ENCODE results near the gene FOXI2.

FOXI2 gene

GRCh38 chr10:127744956-127745355 is 8.0 kb downstream of the FOXI2 start:
- no peak for DNase-seq

DNA sequence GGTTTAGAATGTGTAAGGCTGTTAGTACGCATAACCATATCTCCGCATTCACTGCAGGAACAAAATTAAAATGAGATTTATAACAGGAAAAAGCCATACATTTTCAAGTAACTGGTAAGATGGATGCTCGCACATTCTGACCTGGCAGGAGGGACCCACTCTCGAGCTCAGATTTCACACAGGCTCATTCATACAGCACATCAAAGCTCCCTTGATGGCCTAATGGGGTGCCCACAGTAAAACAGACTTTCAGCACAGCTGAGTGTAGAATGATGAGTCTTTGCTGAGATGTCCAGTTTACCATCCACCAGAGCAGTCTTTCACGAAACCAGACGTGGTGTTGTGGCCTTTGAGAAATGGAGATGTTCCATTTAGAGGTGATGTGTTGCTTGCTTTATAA is 8.9 kb downstream of the FOXI2 start:
- DNase-seq = no peak

GRCh38 chr10:127755753-127756152 is 18.8 kb downstream of the FOXI2 start:
- DNase-seq = no peak

GRCh38 chr10:127756264-127756663 is 19.3 kb downstream of the FOXI2 start:
- no peak for DNase-seq

GRCh38 chr10:127757033-127757432 is 20.0 kb downstream of the FOXI2 start:
- DNase-seq = no peak

DNA sequence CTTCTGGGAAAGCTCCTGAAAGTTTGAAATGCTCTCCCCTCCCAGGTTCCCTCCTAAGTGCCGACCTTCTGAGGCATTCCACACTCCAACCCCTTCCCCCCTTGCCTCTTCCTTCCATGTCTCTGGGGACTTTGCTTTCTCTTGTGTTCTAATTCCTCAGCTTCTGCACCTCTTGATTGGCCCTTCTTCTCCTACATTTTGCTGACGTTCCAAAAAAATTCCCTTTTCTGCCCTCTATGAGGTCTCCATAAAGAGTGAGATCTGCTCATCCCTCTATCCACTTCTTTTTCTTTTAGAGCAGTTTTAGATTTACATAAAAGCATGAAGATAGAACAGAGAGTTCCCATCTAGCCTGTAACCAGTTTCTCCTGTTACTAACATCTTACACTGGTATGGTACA is 22.3 kb downstream of the FOXI2 start:
- no peak for DNase-seq

DNA sequence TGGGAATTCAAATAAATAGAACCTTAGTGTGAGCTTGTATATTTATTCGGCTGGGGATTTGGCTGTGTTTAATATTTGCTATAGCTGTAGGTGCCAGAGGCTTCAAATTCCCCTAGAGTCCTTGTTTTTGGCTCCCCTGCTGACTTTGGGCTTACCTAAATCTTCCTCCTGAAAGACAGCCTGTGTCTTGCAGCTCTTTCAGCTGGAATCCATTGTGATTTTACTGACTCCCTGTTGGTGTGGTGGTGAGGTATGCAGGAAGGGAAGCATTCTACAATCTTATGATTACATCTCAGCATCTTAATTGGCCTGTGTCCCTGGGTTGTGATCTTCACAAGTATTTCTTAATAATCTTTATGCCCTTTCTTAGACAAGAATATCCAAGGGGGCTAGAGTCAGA is 25.9 kb downstream of the FOXI2 start:
- DNase-seq = no peak

DNA sequence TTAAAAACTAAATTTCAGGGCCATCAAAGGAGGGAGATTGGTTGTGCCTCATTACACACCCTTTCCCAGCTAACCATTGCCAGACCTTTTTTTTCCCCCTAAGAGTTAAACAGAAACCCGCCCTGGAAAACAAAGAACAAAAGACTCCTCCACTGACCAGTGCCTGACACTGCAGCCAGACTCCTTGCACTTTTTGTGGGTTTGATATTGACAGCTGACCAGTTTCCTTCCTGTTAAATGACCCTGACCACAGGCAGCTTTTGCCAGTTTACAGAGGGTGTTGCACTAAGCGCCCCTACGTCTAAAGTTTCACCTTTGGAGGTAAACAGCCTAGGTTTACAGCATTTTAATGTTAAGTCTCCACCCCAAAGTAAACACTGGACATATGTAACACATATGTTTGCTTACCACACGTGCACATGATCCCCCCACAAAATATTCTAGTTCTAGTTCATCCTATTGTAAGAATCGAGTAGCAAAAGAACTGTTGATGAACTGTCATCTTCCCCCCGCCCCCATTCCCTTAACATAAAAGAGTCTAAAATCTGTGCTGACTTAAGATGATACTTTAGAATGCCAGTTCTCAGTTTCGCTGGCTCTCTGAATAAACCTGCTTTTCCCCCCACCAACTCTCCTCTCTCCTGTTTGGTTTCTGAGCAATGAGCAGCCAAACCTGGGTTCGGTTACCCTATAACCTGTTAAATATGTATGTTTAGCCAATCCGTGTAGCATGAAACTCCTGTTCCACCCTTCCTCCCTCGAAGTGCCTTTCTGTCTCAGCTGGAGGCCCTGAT is 38.0 kb downstream of the FOXI2 start:
- no peak for DNase-seq

- no peak for DNase-seq
These were observed 39.8 kb downstream of the FOXI2 start for GRCh38 chr10:127776816-127777215.

DNA sequence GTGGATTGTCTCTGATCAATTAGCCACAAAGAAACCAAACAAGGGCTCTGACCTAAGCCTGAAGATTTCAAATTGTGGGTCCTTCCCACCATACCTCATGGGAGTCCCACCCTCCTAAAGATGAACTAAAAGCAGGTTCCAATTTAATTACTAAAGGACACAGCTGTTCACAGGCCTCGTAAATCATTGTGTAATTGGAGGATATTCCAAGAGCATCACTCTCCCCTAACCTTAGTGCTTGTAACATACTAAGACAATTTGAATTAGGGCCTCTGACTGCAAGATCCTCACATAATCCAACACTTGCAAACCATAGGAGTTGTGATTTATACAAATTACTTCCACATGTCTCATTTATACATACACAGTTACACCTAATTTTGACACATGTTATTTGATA is 44.4 kb downstream of the FOXI2 start:
- DNase-seq = no peak

DNA sequence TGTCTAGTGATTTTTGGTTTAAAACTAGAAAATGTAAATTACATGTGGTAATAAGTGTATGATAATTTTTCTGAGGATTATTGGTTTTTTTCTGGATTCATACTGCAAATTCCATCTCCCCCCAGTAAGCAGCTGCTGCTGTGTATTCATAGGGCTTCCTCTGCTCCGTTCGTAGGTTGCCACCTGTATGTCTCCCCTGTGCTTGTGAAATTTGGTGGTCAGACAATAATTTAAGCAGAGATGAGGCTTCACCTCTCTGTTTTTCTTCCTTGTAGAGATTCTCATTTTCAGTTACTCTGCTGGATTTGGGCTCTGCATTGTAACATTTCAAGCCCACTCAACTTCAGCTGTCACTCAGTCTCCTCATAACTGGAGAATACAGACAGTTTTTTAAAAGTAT is 50.9 kb downstream of the FOXI2 start:
- no peak for DNase-seq

- no peak for DNase-seq
These were observed 53.2 kb downstream of the FOXI2 start for GRCh38 chr10:127790066-127790624.

Data from kidney glomerular epithelial cell (primary cell).